Natural killer cell (primary cell): Measurements from ENCODE around the gene MGLL. TPM values are rescaled to one million over a fixed set of nuclear protein-coding genes. Genes with fewer than 3 reads are reported as not detected.

Experiments used
- ATAC-seq, 3 donors: fragments of 150-1000 bp in 2 of 3; fragments of 200-7000 bp in 1 of 3; cut with Tn5 transposase; 1 replicate in 1 of 3; 2 replicates in 2 of 3; pipeline ENCODE4 v1.10.0; 2021; ENCODE audit warnings: mild to moderate bottlenecking in 2 of 3, moderate library complexity in 2 of 3
- DNase-seq, 2 donors: peaks; one replicate each; pipeline versions ENCODE4 v3.0.0 to v3.0.0-alpha.2; 2013 to 2021; ENCODE audit warnings: mixed read lengths in 1 of 2
- H3K27ac ChIP-seq: one replicate; pipeline ENCODE4 v1.5.1; 2013; ENCODE audit warnings: mild to moderate bottlenecking, low read length
- H3K27me3 ChIP-seq: one replicate; pipeline ENCODE4 v1.6.1; 2013; ENCODE audit warnings: low read length; ENCODE audit not compliant: control insufficient read depth, insufficient read depth
- H3K36me3 ChIP-seq: one replicate; pipeline ENCODE4 v1.6.1; 2013; ENCODE audit warnings: low read length; ENCODE audit not compliant: control insufficient read depth, insufficient read depth
- H3K4me1 ChIP-seq: one replicate; pipeline ENCODE4 v1.6.1; 2013; ENCODE audit warnings: low read length; ENCODE audit not compliant: control insufficient read depth, insufficient read depth
- H3K4me3 ChIP-seq: one replicate; pipeline ENCODE4 v1.5.1; 2013; ENCODE audit warnings: low read length
- H3K9me3 ChIP-seq: one replicate; pipeline ENCODE4 v1.6.1; 2013; ENCODE audit warnings: low read length; ENCODE audit not compliant: control insufficient read depth, insufficient read depth
- H3K27ac Mint-ChIP-seq, 2 donors: one replicate each; pipeline ENCODE4 v1.8.0; 2022; ENCODE audit warnings: mild to moderate bottlenecking in 2 of 2, mixed read lengths in 2 of 2, moderate library complexity in 1 of 2
- H3K27me3 Mint-ChIP-seq, 2 donors: one replicate each; pipeline ENCODE4 v1.8.0; 2022; ENCODE audit warnings: low read depth in 2 of 2, mixed read lengths in 2 of 2
- H3K36me3 Mint-ChIP-seq: one replicate; pipeline ENCODE4 v1.8.0; 2022; ENCODE audit warnings: mixed read lengths
- H3K4me1 Mint-ChIP-seq, 2 donors: one replicate each; pipeline ENCODE4 v1.8.0; 2022; ENCODE audit warnings: mixed read lengths in 2 of 2
- H3K4me3 Mint-ChIP-seq: one replicate; pipeline ENCODE4 v1.8.0; 2022; ENCODE audit warnings: mild to moderate bottlenecking, moderate library complexity, mixed read lengths
- H3K9me3 Mint-ChIP-seq, 2 donors: one replicate each; pipeline ENCODE4 v1.8.0; 2022; ENCODE audit warnings: mixed read lengths in 2 of 2
- CTCF ChIP-seq: fragments of 200-600 bp; IDR thresholded peaks from one replicate; pipeline ENCODE4 v1.8.0; 2022; ENCODE audit warnings: antibody characterized with exemption
- WGBS: methylation state at CpG from one replicate; pipeline ENCODE4 v1.1.7; 2013; ENCODE audit warnings: missing lambda C conversion rate; ENCODE audit not compliant: insufficient coverage; 5-methylcytosine and 5-hydroxymethylcytosine counted together
- intact Hi-C: fragments of 100-400 bp; cut with micrococcal nuclease; formaldehyde crosslinking; loops from one replicate; pipeline ENCODE4 v1.14.2; 2022
- total RNA-seq, 4 donors: library from RNA; stranded (reverse); fragments of 120-200 nt in 1 of 4; gene quantifications; one replicate each; pipeline versions ENCODE4 v1.2.3 to v1.2.4, GENCODE V29; 2013 to 2022

MGLL gene
- total RNA-seq, 3 donors from 2014 or later (not counting 1 experiment from before 2014, with no cell fraction given), result 2.7 to 4.6 (median 3.0) TPM

- Histone ChIP-seq H3K36me3 (no peaks in the 10 kb centered on the region), H3K4me3 (no peak overlapping the region), H3K9me3 (no peaks in the 10 kb centered on the region), H3K4me1 (no peaks in the 10 kb centered on the region), H3K27me3 (no peaks in the 10 kb centered on the region), H3K27ac (no peak overlapping the region)
- DNase-seq (no peak), ATAC-seq (no peak)
- H3K27ac Mint-ChIP-seq, result no peak overlapping the region
- H3K4me1 Mint-ChIP-seq, result no peaks in the 10 kb centered on the region
- H3K27me3 Mint-ChIP-seq, result no peaks in the 10 kb centered on the region
- TF ChIP-seq CTCF, result no peak
- intact Hi-C loops, result no loop called here
- H3K36me3 Mint-ChIP-seq, result no peaks in the 10 kb centered on the region
- H3K4me3 Mint-ChIP-seq, result no peak overlapping the region
- 65% methylated on average over 12 of the region's 12 CpGs for WGBS
- H3K9me3 Mint-ChIP-seq, result no peaks in the 10 kb centered on the region
Observed at GRCh38 chr3:127785711-127786265, 36.5 kb downstream of the MGLL start.

- Histone ChIP-seq H3K27me3 (no peaks in the 10 kb centered on the region), H3K36me3 (no peaks in the 10 kb centered on the region), H3K27ac (no peak overlapping the region), H3K9me3 (no peaks in the 10 kb centered on the region), H3K4me3 (no peak overlapping the region), H3K4me1 (no peaks in the 10 kb centered on the region)
- no peak for TF ChIP-seq CTCF
- no peak overlapping the region for H3K27ac Mint-ChIP-seq
- H3K27me3 Mint-ChIP-seq, result no peaks in the 10 kb centered on the region
- H3K4me1 Mint-ChIP-seq, result no peaks in the 10 kb centered on the region
- no peaks in the 10 kb centered on the region for H3K9me3 Mint-ChIP-seq
- no peak overlapping the region for H3K4me3 Mint-ChIP-seq
- 83% methylated on average over 11 of the region's 12 CpGs for WGBS
- ATAC-seq (no peak), DNase-seq (no peak)
- H3K36me3 Mint-ChIP-seq, result no peaks in the 10 kb centered on the region
- intact Hi-C loops, result no loop called here
Observed at GRCh38 chr3:127784865-127785710, 37.2 kb downstream of the MGLL start.

GRCh38 chr3:127784283-127784682 lies 38.0 kb downstream of the MGLL start:
- no peaks in the 10 kb centered on the region for H3K9me3 Mint-ChIP-seq
- no peak for ATAC-seq

More at GRCh38 chr3:127784283-127784682, 38.0 kb downstream of the MGLL start:
- Histone ChIP-seq H3K27me3 (no peaks in the 10 kb centered on the region), H3K4me3 (no peak overlapping the region), H3K9me3 (no peaks in the 10 kb centered on the region), H3K36me3 (no peaks in the 10 kb centered on the region), H3K27ac (no peak overlapping the region), H3K4me1 (no peaks in the 10 kb centered on the region)
- DNase-seq, result no peak
- WGBS, result 29% methylated on average over 6 of the region's 7 CpGs
- intact Hi-C loops, result no loop called here
- no peak for TF ChIP-seq CTCF
- Mint-ChIP-seq H3K4me1 (no peaks in the 10 kb centered on the region), H3K27me3 (no peaks in the 10 kb centered on the region), H3K4me3 (no peak overlapping the region), H3K36me3 (no peaks in the 10 kb centered on the region), H3K27ac (no peak overlapping the region)
